ENCODE results near the gene SYNGR2.
A peak's percentile ranks its signal among the peaks of the same experiment; 100 is the strongest.
"Not testable (repeated sequence)": the region's sequence is repeated elsewhere in the genome, so short reads cannot be mapped to it uniquely, and the experiment has no call there.

SYNGR2 gene

DNA sequence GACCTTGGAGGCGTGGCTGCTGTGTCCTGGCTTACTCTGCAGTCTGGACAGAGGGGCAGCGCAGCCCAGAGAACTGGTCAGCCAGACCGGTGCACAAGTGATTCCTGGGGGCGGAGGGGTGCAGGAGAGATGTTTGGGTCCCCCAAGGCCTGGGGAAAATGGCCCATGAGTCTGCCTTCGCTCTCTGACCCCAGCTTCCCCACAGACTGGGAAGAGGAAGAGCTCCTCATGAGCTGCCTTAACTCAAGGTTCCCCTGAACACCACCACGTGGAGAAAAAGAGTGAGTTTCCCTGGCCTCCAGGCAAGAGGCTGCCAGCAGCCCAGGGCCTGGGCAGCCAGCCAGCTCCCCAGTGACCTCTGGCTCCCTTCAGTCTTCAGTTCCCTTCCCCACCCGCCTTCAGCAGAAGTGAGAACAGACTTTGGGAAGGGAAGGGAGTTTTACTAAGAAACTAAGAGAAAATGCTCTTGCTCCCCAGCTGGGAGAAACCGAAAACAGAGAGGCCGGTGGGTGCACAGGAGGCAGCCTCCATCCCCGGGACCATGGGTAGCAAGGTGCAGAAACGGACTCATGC, 24.1 kb upstream of the SYNGR2 start:
- peak in 1 of 2 experiments; percentile 33 for DNase-seq

DNA sequence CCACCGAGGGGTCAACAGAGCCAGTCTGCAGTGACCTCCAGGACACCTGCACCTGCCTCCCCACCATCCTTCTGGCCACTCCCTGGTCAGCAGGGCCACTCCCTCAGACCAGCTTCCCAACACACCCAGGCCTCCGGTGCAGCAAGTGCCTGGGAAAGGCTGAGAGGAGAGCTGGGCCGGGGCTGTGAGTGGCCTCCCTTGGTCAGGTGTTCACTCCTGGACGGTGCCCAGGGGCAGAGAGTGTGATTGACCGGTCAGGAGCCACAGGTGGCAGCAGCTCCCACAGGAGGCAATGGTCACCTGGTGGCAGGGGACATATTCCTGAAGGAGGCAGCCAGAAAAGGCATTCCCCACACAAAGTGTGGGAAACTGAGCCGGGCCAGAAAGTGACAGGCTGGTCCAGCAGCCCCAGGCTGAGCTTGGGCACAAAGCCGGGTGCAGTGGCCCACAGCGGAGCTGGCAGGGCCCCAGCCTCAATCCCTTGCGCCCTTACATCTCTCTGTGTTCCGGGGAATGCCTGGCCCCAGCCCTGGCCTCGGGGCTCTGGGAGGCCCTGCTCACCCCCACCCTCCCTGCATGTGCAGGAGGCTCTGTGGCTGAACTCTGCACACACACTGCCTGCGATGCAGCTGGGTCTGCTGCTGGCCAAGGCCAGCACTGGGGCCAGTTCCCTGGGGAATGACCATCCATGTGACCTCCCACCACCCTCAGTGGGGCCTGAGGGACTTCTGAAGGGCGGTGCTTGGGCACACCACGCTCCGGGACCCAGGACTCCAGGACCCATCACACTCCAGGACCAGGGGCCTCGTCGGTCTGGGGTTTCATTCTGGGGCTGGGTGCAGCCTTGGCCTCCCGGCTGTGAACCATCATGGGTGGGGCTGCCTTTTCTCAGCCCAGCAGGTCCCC, 23.4 kb upstream of the SYNGR2 start:
- DNase-seq = no peak

DNA sequence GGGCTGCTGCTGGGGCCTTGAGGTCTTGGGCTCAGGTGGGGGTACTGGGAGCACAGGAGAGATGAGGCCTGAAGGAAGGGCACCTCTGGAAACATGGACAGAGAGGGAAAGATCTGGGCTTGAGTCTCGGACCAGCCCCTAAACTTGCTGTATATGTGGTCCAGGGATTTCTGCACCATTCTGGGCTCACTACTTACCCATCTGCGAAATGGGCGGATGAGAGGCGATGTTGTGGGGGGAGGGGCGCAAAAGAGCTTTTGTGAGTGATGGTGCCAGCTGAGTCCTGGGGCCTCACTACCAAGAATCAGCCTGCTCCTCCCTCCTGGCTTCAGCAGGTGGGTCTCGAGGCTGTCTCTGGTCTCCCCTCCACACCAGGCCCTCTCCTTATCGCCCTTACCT, 21.9 kb upstream of the SYNGR2 start:
- no peak for DNase-seq

DNA sequence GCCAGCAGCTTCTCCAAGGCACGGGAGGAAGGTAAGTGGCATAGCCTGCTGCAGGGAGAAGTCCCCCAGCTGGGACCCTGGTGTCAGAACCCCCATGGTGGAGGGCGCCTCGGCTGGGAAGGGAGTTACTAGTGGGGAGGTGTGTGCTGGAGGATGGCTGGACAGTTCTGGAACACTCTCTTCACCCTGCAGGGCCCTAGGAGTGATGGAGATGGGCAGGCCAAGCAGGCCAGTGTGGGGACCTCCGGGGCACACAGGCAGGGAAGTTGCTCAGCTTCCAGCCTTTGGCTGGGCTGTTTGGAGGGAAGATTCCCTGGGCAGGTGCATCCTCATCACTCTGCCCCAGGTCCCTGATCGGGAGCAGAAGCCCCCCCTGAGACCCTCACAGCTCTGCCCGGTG, 21.5 kb upstream of the SYNGR2 start:
- DNase-seq = no peak

DNA sequence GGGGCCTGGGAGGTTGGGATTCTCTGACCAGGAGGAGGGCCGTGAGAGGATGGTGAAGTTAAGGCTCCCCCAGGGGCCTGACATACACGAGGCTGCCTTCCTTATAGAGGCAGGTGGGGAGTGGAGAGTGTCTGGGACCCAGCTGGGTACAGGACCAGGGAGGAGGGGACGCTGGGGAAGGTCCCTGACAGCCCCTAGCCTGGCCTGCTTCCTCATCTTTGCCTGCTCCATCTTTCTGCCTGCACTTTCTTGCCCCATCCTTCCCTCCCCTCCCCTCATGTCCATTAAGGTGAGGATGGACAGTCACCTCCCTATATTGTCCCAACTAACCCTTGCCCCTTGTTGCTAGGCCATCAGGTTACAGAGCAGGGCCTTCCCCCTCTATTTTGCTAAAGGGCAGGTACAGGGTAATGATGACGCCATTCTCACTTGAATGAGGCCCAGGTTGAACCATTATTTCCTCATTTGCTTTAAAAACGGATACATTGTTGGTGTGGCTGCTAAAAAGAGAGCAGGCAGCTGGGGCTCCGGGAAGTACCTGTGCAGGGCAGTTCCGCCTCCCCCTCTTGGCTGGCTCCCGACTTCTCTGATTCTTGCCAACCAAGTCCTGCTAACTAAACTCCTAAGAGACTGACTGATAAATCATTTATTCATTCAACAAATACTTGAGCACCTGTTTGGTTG, 20.9 kb upstream of the SYNGR2 start:
- no peak for DNase-seq

DNA sequence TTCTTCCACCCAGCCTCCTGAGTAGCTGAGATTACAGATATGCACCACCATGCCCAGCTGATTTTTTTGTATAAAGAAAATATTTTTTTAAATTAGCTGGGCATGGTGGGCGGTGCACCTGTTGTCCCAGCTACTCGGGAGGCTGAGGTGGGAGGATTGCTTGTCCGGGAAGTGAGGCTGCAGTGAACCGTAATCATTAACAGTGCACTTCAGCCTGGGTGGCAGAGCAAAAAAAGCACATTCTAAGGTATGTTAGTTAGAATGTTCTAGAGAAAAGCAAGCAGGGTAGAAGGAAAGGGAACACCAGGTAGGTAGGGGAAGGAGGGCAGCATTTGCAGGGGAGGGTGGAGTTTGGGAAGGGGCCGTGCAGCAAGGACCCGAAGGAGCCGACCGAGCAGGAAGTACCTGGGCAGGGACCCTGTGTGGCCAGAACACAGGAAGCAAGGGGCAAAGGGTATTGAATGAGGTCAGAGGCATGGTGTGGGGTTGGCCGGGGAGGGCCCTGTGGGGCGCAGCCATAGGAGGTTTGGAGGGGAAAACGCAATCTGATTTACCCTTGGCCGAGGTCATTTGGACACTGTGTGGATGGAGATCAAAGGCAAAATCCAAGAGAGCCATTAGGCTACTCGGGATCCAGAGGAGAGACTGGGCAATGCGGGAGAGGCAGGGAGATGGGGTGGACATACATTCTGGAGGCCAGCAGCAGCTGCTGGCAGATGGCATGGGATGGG, 19.9 kb upstream of the SYNGR2 start:
- no peak for DNase-seq

DNA sequence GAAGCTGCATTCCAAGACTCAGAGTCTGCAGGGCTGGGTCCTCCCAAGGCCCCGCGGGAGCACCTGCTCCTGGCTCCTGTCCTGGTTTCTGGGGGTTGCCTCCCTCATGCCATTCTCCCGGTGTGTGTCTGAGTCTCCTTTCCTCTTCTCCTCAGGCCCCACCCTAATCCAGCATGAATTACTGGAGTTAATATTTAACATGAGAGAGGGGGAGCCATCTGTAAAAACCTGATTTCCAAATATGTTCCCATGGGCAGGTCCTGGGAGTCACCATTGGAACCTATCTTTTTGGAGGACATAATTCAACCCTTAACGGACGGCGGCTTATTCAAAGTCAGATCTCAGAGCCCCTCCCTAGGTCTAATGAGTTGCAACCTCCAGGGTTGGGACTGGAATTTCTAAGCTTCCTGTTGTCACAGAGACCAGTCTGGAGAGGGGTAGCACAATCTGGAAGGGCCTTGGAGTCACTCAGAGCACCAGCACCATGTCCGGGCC, 16.8 kb upstream of the SYNGR2 start:
- no peak for DNase-seq

DNA sequence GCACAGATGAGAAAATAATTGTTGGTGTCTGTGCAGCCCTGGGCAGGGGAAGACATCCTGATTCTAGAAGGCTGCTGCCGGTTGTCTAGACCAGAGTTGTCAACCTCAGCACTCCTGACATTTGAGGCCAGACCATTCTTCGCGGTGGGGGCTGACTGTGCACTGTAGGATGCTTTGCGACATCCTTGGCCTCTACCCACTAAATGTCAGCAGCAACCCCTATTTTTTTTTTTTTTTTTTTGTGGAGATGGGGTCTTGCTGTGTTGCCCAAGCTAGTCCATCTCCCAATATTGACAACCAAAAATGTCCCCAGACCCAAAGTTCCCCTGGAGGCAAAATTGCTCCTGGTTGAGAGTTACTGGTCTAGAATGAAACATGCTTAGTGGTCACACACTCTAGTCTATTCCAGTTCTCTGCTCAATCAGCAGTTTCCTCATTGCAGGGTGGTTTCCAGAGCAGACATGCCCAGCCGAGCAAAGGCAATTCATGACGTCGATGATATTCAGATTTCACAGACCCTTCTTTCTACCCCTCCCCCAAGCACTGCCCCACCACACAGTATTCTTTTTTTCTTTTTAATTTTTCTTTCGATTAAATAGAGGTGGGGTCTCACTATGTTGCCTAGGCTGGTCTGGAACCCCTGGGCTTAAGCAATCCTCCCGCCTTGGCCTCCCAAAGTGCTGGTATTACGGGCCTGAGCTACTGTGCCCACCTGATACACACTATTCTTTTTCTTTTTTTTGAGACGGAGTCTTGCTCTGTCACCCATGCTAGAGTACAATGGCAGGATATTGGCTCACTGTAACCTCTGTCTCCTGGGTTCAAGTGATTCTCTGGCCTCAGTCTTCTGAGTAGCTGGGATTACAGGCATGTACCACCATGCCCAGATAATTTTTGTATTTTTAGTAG, 13.2 kb upstream of the SYNGR2 start:
- DNase-seq = no peak

DNA sequence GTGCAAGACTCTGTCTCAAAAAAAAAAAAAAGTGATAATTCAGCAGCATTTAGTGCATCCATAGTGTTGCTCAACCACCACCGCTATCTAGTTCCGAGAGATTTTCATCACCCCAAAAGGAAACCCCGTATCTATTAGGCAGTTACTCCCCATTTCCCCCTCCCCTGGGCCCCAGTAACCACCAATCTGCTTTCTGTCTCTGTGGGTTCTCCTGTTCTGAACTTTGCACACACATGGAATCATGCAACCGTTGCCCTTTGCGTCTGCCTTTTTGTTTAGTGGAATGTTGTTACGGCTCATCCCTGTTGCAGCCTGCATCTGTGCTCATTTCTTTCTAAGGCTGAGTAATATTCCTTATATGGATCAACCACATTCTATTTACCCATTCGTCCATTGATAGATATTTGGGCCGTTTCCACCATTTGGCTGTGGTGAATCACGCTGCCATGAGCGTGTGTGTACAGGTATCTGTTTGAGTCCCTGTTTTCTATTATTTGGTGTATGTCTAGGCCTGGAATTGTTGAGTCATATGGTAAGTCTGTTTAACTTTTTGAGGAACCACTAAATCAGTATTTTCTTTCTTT, 8.7 kb upstream of the SYNGR2 start:
- no peak for DNase-seq

DNA sequence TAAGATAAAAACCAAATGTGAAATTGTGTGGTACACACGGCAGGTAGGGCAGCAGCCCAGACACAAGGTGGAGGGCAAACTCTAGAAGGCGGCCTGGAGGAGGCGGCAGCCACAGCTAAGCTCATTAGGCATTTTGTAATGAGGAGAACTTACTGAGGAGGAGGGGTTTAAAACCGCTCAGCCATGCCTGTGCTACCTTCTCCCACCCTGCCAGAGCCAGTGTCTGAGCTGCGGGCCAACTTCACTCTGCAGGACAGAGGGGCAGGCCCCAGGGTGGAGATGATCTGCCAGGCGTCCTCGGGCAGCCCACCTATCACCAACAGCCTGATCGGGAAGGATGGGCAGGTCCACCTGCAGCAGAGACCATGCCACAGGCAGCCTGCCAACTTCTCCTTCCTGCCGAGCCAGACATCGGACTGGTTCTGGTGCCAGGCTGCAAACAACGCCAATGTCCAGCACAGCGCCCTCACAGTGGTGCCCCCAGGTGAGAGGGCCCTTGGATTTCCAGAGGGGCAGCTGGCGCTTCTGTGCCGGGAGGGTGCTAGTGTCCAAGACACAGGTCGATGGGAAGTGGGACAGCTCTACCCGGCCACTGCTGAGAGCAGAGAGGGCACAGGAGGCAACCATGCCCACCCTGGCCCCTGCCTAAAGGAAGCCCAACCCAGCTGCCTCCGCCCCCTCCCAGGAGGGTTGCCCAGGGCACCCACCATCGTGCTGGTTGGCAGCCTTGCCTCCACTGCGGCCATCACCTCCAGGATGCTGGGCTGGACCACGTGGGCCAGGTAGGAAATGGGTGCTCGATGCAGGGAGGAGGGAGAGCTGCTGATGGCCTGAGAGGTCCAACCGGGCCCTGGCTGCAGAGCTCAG, 4.3 kb upstream of the SYNGR2 start:
- no peak for DNase-seq

DNA sequence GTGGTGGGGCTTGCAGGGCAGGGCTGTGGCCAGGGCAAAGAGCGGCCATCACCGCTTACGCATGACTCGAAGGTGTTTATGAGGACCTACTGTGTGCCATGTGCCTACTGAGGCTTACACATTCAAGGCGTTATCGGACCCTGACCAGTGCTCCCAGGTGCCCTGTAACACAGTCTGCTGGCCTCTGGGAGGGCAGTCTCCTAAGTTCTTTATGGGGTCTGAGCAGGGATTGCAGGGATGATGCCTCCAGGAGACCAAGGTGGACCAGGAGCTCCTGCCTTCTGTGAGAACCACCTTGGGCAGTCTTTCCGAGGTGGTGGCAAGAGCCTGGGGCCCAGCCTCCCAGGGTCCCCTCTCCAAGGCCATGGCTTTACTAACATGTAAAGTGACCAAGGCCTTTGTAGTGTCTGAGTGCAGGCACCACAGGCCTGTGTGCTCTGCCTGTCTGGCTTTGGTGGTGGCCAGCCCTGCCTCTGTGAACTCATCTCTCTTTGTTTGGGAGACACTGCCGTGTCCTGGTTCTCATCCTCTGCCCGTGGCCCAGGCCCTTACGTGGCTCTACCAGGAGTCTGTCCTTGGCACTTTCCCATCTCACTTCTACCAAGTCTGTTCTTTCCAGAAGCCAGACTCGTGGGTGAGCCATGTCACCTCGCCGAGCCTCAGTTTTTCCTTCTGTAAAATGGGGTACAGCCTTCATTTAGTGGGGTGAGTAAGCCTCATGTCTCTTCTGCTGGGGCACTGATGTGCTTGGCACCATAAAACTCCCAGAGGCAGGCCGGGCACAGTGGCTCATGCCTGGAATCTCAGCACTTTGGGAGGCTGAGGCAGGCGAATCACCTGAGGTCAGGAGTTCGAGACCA, 3.4 kb upstream of the SYNGR2 start:
- DNase-seq = no peak

DNA sequence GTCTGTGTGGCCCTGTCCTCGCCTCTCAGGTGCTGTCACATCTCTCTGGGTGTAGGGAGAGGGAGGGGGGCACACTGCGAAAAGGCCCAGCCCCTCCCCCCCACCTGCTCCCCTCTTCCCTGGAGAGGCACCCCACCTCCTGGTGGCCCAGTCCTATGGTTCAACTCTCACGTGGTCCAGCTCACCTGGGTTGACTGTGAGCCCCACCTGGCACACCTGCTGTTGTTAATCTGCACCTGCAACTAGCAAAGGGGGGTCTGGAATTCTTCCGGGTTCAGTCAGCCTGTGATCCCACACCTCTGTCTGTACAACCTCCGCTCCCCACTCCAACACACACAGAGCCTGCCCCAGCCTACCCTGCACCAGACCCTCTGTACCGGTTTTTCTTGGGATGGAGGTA, 2.0 kb upstream of the SYNGR2 start:
- no peak for DNase-seq

DNA sequence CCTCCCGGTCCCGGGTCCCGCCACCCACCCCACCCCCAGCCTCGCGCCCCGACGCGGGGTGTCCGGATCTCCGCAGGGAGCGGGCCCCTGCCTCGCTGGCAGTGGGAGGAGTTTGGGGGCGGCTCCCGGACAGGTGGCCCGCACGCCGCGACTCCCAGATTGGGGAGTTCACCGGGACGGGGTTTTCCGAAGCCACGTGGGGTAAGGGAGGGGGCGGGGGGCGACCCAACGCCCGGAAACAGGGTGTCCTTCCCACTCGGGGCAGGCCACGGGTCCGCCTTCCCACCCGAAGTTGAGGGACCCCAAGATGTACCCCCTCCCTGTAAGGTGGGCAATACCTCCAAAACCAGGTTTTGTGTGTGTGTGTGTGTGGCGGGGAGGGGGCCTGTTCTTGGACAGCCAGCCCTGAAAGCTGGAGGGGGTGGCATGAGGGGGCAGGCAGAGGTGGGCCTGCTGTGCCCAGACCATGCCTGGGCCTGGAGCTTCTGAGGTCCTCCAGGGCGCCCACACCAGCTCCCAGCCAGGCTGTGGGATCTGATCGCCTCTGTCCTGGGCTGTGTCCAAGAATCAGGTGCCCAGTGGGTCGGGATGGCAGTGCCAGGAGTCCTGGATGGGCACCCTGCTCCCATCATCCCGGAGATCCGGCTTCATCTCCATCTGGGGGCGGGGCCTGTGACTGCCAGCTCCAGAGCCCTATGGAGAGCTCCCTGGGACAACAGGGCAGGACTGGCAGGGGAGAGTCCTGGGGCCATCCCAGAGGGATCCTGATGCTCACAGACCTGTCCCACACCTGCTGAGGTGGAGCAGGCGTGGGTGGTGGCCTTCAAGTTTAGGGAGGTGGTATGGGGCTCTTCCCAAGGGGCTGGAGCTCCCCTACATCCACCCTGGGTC, 767 bp downstream of the SYNGR2 start:
- peak; percentile 54 to 76 for DNase-seq

DNA sequence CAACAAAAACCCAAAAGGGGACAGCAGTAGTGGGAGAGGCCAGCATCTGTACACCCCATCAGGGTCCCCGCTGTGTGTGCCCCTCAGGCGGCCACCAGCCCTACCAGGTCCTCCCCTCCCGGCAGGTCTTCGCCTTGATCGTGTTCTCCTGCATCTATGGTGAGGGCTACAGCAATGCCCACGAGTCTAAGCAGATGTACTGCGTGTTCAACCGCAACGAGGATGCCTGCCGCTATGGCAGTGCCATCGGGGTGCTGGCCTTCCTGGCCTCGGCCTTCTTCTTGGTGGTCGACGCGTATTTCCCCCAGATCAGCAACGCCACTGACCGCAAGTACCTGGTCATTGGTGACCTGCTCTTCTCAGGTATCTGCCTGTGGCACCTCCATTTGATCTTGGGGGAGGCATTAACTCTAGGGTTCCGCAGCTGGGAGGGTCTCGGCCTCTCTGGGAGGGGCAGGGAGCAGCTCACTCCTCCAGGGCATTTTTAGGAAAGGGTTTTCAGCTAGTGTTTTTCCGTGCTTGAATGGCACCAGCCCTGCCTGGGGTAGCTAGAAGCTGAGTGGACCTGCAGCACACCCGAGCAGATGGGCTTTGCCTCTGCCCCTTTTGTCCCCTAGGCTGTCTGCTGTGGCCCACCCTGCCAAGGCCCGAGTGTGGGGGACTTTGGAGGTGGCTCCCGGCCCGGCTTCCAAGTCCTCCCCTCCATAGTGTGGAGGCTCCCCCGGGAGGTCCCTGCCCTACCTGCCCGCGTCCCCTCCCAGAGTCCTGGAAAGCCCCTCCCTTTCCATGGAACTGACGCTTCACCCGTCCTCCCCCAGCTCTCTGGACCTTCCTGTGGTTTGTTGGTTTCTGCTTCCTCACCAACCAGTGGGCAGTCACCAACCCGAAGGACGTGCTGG, 2.6 kb downstream of the SYNGR2 start:
- DNase-seq = no peak

DNA sequence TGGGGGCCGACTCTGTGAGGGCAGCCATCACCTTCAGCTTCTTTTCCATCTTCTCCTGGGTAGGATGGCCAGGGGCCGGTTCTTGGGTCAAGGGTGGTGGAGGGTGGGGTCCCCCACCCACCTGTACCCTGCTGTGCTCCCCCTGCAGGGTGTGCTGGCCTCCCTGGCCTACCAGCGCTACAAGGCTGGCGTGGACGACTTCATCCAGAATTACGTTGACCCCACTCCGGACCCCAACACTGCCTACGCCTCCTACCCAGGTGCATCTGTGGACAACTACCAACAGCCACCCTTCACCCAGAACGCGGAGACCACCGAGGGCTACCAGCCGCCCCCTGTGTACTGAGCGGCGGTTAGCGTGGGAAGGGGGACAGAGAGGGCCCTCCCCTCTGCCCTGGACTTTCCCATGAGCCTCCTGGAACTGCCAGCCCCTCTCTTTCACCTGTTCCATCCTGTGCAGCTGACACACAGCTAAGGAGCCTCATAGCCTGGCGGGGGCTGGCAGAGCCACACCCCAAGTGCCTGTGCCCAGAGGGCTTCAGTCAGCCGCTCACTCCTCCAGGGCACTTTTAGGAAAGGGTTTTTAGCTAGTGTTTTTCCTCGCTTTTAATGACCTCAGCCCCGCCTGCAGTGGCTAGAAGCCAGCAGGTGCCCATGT, 3.3 kb downstream of the SYNGR2 start:
- DNase-seq = not testable (repeated sequence)

DNA sequence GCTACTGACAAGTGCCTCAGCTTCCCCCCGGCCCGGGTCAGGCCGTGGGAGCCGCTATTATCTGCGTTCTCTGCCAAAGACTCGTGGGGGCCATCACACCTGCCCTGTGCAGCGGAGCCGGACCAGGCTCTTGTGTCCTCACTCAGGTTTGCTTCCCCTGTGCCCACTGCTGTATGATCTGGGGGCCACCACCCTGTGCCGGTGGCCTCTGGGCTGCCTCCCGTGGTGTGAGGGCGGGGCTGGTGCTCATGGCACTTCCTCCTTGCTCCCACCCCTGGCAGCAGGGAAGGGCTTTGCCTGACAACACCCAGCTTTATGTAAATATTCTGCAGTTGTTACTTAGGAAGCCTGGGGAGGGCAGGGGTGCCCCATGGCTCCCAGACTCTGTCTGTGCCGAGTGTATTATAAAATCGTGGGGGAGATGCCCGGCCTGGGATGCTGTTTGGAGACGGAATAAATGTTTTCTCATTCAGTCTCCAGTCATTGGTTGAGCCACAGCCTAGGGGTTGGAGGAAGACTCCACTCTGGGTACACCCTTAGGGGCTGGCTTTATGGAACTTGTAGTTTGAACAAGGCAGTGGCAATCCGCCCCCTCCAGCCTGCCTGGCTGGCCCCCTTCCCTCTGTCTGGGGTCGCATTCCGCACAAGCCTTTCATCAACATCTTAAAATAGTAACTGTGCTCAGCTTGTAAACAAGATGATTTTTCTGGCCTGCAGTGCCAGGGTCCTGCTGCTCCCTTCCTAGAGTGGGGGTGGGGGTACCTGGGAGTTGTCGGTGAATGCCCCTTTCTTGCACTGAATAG, 4.1 kb downstream of the SYNGR2 start:
- no peak for DNase-seq

Measured in SHP77 (cell line).